SK-N-SH treated with all-trans-retinoic acid at 6 μM for 48 hours (cell line): ENCODE results near the gene TRIM24.

ENCODE experiments used
- ATAC-seq: fragments of 200-7000 bp; cut with Tn5 transposase; 3 replicates; pipeline ENCODE4 v1.9.1; 2020; ENCODE audit warnings: mild to moderate bottlenecking, moderate library complexity
- ARNTL ChIP-seq: fragments of 450-650 bp; formaldehyde crosslinking; IDR thresholded peaks from 2 replicates; pipeline ENCODE4 v1.5.0; 2020; ENCODE audit warnings: low read depth, mild to moderate bottlenecking, moderate library complexity, borderline replicate concordance
- CSRNP3 ChIP-seq: fragments of 250-450 bp; sonication (Bioruptor Pico); IDR thresholded peaks from 2 replicates; pipeline ENCODE4 v1.5.1; 2021; ENCODE audit warnings: mild to moderate bottlenecking, moderate library complexity
- ESRRG ChIP-seq: fragments of 250-450 bp; sonication (Bioruptor Pico); IDR thresholded peaks from 2 replicates; pipeline ENCODE4 v1.6.1; 2021; ENCODE audit warnings: mild to moderate bottlenecking
- GLIS3 ChIP-seq: fragments of 250-450 bp; sonication (Bioruptor Pico); IDR thresholded peaks from 2 replicates; pipeline ENCODE4 v1.5.0; 2020; ENCODE audit warnings: mild to moderate bottlenecking, moderate library complexity
- OSR1 ChIP-seq: fragments of 250-450 bp; sonication (Bioruptor Pico); IDR thresholded peaks from 2 replicates; pipeline ENCODE4 v1.8.0; 2022; ENCODE audit warnings: moderate library complexity, mild to moderate bottlenecking, inconsistent platforms
- PATZ1 ChIP-seq: fragments of 250-450 bp; sonication (Bioruptor Pico); IDR thresholded peaks from 2 replicates; pipeline ENCODE4 v1.8.0; 2020; ENCODE audit warnings: mild to moderate bottlenecking, moderate library complexity, borderline replicate concordance
- POU6F1 ChIP-seq: fragments of 250-450 bp; sonication (Bioruptor Pico); IDR thresholded peaks from 2 replicates; pipeline ENCODE4 v1.8.0; 2021; ENCODE audit warnings: low read depth, mild to moderate bottlenecking, moderate library complexity, borderline replicate concordance
- PPARA ChIP-seq: fragments of 250-450 bp; sonication (Bioruptor Pico); IDR thresholded peaks from 2 replicates; pipeline ENCODE4 v1.5.0; 2020; ENCODE audit warnings: mild to moderate bottlenecking, borderline replicate concordance
- SNAI2 ChIP-seq: fragments of 250-450 bp; sonication (Bioruptor Pico); IDR thresholded peaks from 2 replicates; pipeline ENCODE4 v1.5.0; 2020; ENCODE audit warnings: mild to moderate bottlenecking, moderate library complexity
- TCF4 ChIP-seq: fragments of 250-450 bp; sonication (Bioruptor Pico); IDR thresholded peaks from 2 replicates; pipeline ENCODE4 v1.8.0; 2021; ENCODE audit warnings: mild to moderate bottlenecking, moderate library complexity, borderline replicate concordance
- TOX ChIP-seq: fragments of 250-450 bp; sonication (Bioruptor Pico); IDR thresholded peaks from 2 replicates; pipeline ENCODE4 v1.8.0; 2021; ENCODE audit warnings: mild to moderate bottlenecking, moderate library complexity, borderline replicate concordance
- TSHZ2 ChIP-seq: fragments of 250-450 bp; sonication (Bioruptor Pico); IDR thresholded peaks from 2 replicates; pipeline ENCODE4 v1.5.0; 2020; ENCODE audit warnings: mild to moderate bottlenecking, moderate library complexity
- ZC3H10 ChIP-seq: fragments of 250-450 bp; sonication (Bioruptor Pico); IDR thresholded peaks from 2 replicates; pipeline ENCODE4 v1.5.1; 2021; ENCODE audit warnings: mild to moderate bottlenecking, moderate library complexity
- ZFP3 ChIP-seq: fragments of 250-450 bp; sonication (Bioruptor Pico); IDR thresholded peaks from 2 replicates; pipeline ENCODE4 v1.5.0; 2020; ENCODE audit warnings: mild to moderate bottlenecking, moderate library complexity
- ZFP30 ChIP-seq: fragments of 450-650 bp; formaldehyde crosslinking; IDR thresholded peaks from 2 replicates; pipeline ENCODE4 v1.5.0; 2022; ENCODE audit warnings: mild to moderate bottlenecking, moderate library complexity
- ZNF565 ChIP-seq: fragments of 450-650 bp; formaldehyde crosslinking; conservative IDR thresholded peaks from 2 replicates; pipeline ENCODE4 v1.5.0; 2020; ENCODE audit warnings: low read depth, mild to moderate bottlenecking, moderate library complexity
- ZNF70 ChIP-seq: fragments of 450-650 bp; formaldehyde crosslinking; IDR thresholded peaks from 2 replicates; pipeline ENCODE4 v1.5.0; 2020; ENCODE audit warnings: mild to moderate bottlenecking, moderate library complexity

TRIM24 gene

GRCh38 chr7:138608275-138608674 is 148.2 kb downstream of the TRIM24 start (continued):
- TF ChIP-seq TOX (CRISPR knock-in tag) (no peak), ZNF70 (CRISPR knock-in tag) (no peak), TSHZ2 (CRISPR knock-in tag) (no peak)
- TF ChIP-seq, all 23 proteins: peak for 0

- no peak for ATAC-seq
- TF ChIP-seq OSR1 (CRISPR knock-in tag) (no peak), PATZ1 (no peak), ESRRG (no peak), TSHZ2 (CRISPR knock-in tag) (no peak)
Measured at GRCh38 chr7:138610671-138611170, 150.7 kb downstream of the TRIM24 start.

- TF ChIP-seq ZC3H10 (CRISPR knock-in tag) (no peak), TCF4 (CRISPR knock-in tag) (no peak), ESRRG (no peak), CSRNP3 (CRISPR knock-in tag) (no peak), ARNTL (CRISPR knock-in tag) (no peak), GLIS3 (CRISPR knock-in tag) (no peak), SNAI2 (CRISPR knock-in tag) (no peak), PATZ1 (no peak), ZFP30 (CRISPR knock-in tag) (no peak), TOX (CRISPR knock-in tag) (no peak), POU6F1 (CRISPR knock-in tag) (no peak), OSR1 (CRISPR knock-in tag) (no peak)
- TF ChIP-seq, all 23 proteins: peak for 0
Measured at GRCh38 chr7:138613630-138614029, 153.6 kb downstream of the TRIM24 start.

GRCh38 chr7:138616085-138616484 is 156.0 kb downstream of the TRIM24 start:
- ATAC-seq: no peak
- TF ChIP-seq ZFP3 (no peak), ZFP30 (CRISPR knock-in tag) (no peak), ZNF565 (CRISPR knock-in tag) (no peak), ARNTL (CRISPR knock-in tag) (no peak), TSHZ2 (CRISPR knock-in tag) (no peak), POU6F1 (CRISPR knock-in tag) (no peak), GLIS3 (CRISPR knock-in tag) (no peak), PPARA (CRISPR knock-in tag) (no peak), ESRRG (no peak)

More at GRCh38 chr7:138613630-138614029, 153.6 kb downstream of the TRIM24 start:
- no peak for ATAC-seq
